Caco-2 (cell line): ENCODE data around the gene MAP1B. TPM values are rescaled to one million over a fixed set of nuclear protein-coding genes. Genes with fewer than 3 reads are reported as not detected.

Experiments used
- BruUV-seq: library from RNA; stranded (reverse); fragments of 400-500 nt; replicated peaks from 2 replicates; lab custom pipeline; 2021; lab: Mats Ljungman, UMichigan
- CTCF ChIA-PET: fragments of 300-600 bp; sonication (Branson Sonifier 250); formaldehyde crosslinking; loops from one replicate; lab custom pipeline; 2022; ENCODE audit warnings: antibody characterized with exemption; lab: Charles Lee
- POLR2A ChIA-PET: fragments of 300-600 bp; sonication (Branson Sonifier 250); formaldehyde crosslinking; loops from one replicate; lab custom pipeline; 2022; ENCODE audit warnings: antibody characterized with exemption; lab: Charles Lee
- DNase-seq, 2 experiments: peaks; one replicate each; pipeline versions ENCODE4 v3.0.0 to v3.0.0-alpha.2; 2020 to 2022
- H3K27me3 ChIP-seq: replicated peaks from 2 replicates; pipeline ENCODE4 v1.6.0; 2011; ENCODE audit warnings: low read length; ENCODE audit not compliant: control insufficient read depth, insufficient read depth
- H3K36me3 ChIP-seq: 2 replicates; pipeline ENCODE4 v1.5.1; 2011; ENCODE audit warnings: low read length; ENCODE audit not compliant: control insufficient read depth, insufficient read depth
- H3K4me1 ChIP-seq: fragments of 250-450 bp; sonication (Bioruptor Pico); 2 replicates; pipeline ENCODE4 v1.5.1; 2020; ENCODE audit warnings: mild to moderate bottlenecking
- H3K4me3 ChIP-seq: 2 replicates; pipeline ENCODE4 v1.5.1; 2011; ENCODE audit warnings: low read depth, mild to moderate bottlenecking, control low read depth, low read length
- H3K9me3 ChIP-seq: fragments of 250-450 bp; sonication (Bioruptor Pico); 2 replicates; pipeline ENCODE4 v1.5.1; 2020; ENCODE audit warnings: mild to moderate bottlenecking, moderate library complexity
- H3K27ac Mint-ChIP-seq: one replicate; pipeline ENCODE4 v1.8.0; 2022; ENCODE audit warnings: mixed read lengths; ENCODE audit not compliant: unreplicated experiment
- H3K27me3 Mint-ChIP-seq: one replicate; pipeline ENCODE4 v1.8.0; 2022; ENCODE audit warnings: mixed read lengths; ENCODE audit not compliant: insufficient read depth, unreplicated experiment
- H3K36me3 Mint-ChIP-seq: one replicate; pipeline ENCODE4 v1.8.0; 2022; ENCODE audit warnings: mild to moderate bottlenecking, mixed read lengths; ENCODE audit not compliant: insufficient read depth, unreplicated experiment
- H3K4me1 Mint-ChIP-seq: one replicate; pipeline ENCODE4 v1.8.0; 2022; ENCODE audit warnings: low read depth, mixed read lengths; ENCODE audit not compliant: unreplicated experiment
- H3K4me3 Mint-ChIP-seq: one replicate; pipeline ENCODE4 v1.8.0; 2022; ENCODE audit warnings: mild to moderate bottlenecking, moderate library complexity, mixed read lengths; ENCODE audit not compliant: unreplicated experiment
- H3K9me3 Mint-ChIP-seq: one replicate; pipeline ENCODE4 v1.8.0; 2022; ENCODE audit warnings: mixed read lengths; ENCODE audit not compliant: unreplicated experiment
- intact Hi-C: fragments of 100-400 bp; cut with micrococcal nuclease; formaldehyde crosslinking; loops from one replicate; pipeline ENCODE4 v1.10.0; 2022; ENCODE audit not compliant: unreplicated experiment
- total RNA-seq: library from RNA; stranded (reverse); gene quantifications from 2 replicates; pipeline ENCODE4 v1.2.3, GENCODE V29; 2022
- TF ChIP-seq, protein P1 (sequence below), 2 experiments: fragments of 200-600 bp in 1 of 2; IDR thresholded peaks; 1 replicate in 1 of 2; 2 replicates in 1 of 2; pipeline versions ENCODE4 v1.5.1 to v1.8.0; 2011 to 2022; ENCODE audit warnings: antibody characterized with exemption in 1 of 2, control low read depth in 1 of 2, inconsistent platforms in 1 of 2, low read depth in 1 of 2, low read length in 1 of 2, mild to moderate bottlenecking in 1 of 2, moderate library complexity in 1 of 2; ENCODE audit not compliant: insufficient read depth in 1 of 2, severe bottlenecking in 1 of 2, unreplicated experiment in 1 of 2

MAP1B gene
- total RNA-seq, 1 experiment from 2014 or later = 0.66 TPM

DNA sequence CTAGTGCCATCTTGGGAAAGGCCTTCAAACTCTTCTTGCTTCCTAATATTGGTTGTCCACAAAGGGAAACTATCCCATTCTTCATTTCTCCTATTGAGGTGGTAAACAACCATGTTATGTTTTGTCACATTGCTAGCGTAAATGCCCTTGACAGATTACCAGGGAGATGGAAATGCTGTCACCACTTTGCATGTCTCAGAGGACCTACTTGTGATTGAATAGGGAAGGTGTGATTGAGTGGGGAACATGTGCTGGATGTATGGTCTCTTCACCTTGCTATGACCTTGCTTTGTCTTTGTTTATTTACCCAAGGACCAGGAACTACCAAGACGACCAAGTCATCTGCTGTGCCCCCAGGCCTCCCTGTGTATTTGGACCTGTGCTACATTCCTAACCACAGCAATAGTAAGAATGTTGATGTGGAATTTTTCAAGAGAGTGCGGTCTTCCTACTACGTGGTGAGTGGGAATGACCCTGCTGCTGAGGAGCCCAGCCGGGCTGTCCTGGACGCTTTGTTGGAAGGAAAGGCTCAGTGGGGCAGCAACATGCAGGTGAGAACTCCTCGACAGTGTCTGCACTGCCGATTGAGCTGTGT lies 96.1 kb downstream of the MAP1B start:
- POLR2A ChIA-PET = no interaction called here
- Histone ChIP-seq H3K4me1 (no peaks in the 10 kb centered on the region), H3K9me3 (no peaks in the 10 kb centered on the region), H3K4me3 (no peak overlapping the region), H3K27me3 (no peaks in the 10 kb centered on the region), H3K36me3 (no peaks in the 10 kb centered on the region)
- CTCF ChIA-PET = no interaction called here
- DNase-seq = no peak
- no peaks in the 10 kb centered on the region for H3K36me3 Mint-ChIP-seq
- H3K4me3 Mint-ChIP-seq = no peak overlapping the region
- BruUV-seq = no TSS peak
- H3K27ac Mint-ChIP-seq = no peak overlapping the region
- intact Hi-C loops = no loop called here
- peaks cover 2% of the 10 kb centered on the region for H3K27me3 Mint-ChIP-seq
- H3K9me3 Mint-ChIP-seq = no peaks in the 10 kb centered on the region
- TF ChIP-seq, protein P1, sequence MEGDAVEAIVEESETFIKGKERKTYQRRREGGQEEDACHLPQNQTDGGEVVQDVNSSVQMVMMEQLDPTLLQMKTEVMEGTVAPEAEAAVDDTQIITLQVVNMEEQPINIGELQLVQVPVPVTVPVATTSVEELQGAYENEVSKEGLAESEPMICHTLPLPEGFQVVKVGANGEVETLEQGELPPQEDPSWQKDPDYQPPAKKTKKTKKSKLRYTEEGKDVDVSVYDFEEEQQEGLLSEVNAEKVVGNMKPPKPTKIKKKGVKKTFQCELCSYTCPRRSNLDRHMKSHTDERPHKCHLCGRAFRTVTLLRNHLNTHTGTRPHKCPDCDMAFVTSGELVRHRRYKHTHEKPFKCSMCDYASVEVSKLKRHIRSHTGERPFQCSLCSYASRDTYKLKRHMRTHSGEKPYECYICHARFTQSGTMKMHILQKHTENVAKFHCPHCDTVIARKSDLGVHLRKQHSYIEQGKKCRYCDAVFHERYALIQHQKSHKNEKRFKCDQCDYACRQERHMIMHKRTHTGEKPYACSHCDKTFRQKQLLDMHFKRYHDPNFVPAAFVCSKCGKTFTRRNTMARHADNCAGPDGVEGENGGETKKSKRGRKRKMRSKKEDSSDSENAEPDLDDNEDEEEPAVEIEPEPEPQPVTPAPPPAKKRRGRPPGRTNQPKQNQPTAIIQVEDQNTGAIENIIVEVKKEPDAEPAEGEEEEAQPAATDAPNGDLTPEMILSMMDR (IDR thresholded peaks at IDR 0.05; ENCODE audit: insufficient read depth in 1 of 2, low read depth in 1 of 2, low read length in 1 of 2, severe bottlenecking in 1 of 2, unreplicated experiment in 1 of 2) = no peak
- no peaks in the 10 kb centered on the region for H3K4me1 Mint-ChIP-seq

DNA sequence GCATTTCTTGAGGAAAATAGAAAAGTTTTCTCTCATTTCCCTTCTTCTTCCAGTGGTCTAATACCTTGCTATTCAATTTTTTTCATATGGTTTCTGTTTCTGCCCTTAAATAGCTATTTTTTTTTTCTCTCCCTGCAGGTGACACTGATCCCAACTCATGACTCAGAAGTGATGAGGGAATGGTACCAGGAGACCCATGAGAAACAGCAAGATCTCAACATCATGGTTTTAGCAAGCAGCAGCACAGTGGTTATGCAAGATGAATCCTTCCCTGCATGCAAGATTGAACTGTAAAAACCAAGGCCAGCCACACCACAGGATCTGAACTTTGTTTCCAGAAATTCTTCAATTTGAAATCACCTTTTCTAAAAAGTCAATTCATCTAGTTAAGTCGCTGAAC lies 97.7 kb downstream of the MAP1B start:
- no peaks in the 10 kb centered on the region for H3K27me3 ChIP-seq
- Mint-ChIP-seq H3K27me3 (no peaks in the 10 kb centered on the region), H3K4me3 (no peak overlapping the region), H3K36me3 (no peaks in the 10 kb centered on the region), H3K27ac (no peak overlapping the region), H3K4me1 (no peaks in the 10 kb centered on the region), H3K9me3 (no peaks in the 10 kb centered on the region)
- no peaks in the 10 kb centered on the region for H3K4me1 ChIP-seq
- H3K36me3 ChIP-seq = no peaks in the 10 kb centered on the region
- TF ChIP-seq, protein P1 (IDR thresholded peaks at IDR 0.05; ENCODE audit: insufficient read depth in 1 of 2, low read depth in 1 of 2, low read length in 1 of 2, severe bottlenecking in 1 of 2, unreplicated experiment in 1 of 2) = no peak
- H3K4me3 ChIP-seq = no peak overlapping the region
- ChIA-PET CTCF (no interaction called here), POLR2A (no interaction called here)
- H3K9me3 ChIP-seq = no peaks in the 10 kb centered on the region
- intact Hi-C loops = no loop called here
- DNase-seq = no peak
- no TSS peak for BruUV-seq

DNA sequence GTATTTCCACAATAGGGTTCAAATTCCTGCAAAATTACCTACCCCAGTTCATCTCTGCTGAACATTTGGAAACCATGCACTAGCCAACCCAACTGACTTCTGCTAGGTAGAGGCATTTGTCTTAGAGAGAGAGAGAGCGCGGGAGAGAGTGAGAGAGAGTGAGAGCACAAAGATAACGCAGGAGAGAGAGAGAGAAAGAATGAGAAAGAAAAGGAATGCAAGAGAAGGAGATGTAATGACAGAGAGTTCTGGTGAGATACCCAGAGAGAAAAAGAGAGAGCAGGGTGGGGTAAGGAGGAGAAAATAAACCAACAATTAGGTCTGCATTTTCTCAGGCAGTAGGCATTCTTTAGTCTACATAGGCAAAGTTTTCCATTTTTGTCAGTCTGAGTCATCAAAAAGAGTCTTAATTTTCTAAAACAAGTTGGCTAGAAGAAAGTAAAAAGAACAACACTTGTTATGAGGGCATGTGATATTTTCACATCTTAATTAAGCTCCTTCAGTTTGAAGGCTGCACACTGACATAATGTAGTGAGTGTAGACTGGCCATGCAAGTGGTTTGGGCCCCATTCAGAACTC lies 98.2 kb downstream of the MAP1B start:
- Histone ChIP-seq H3K4me3 (no peak overlapping the region), H3K27me3 (no peaks in the 10 kb centered on the region), H3K9me3 (no peaks in the 10 kb centered on the region), H3K4me1 (no peaks in the 10 kb centered on the region), H3K36me3 (no peaks in the 10 kb centered on the region)
- DNase-seq = no peak
- POLR2A ChIA-PET = no interaction called here
- no TSS peak for BruUV-seq
- Mint-ChIP-seq H3K4me1 (no peaks in the 10 kb centered on the region), H3K9me3 (no peaks in the 10 kb centered on the region), H3K36me3 (no peaks in the 10 kb centered on the region), H3K27me3 (no peaks in the 10 kb centered on the region), H3K4me3 (no peak overlapping the region), H3K27ac (no peak overlapping the region)
- CTCF ChIA-PET = no interaction called here
- intact Hi-C loops = no loop called here
- TF ChIP-seq, protein P1 (IDR thresholded peaks at IDR 0.05; ENCODE audit: insufficient read depth in 1 of 2, low read depth in 1 of 2, low read length in 1 of 2, severe bottlenecking in 1 of 2, unreplicated experiment in 1 of 2) = no peak
